ENCODE measurements around the gene CTF1. TPM values are rescaled to one million over a fixed set of nuclear protein-coding genes. Genes with fewer than 3 reads are reported as not detected.

The CTF1 gene
- total RNA-seq, 6 donors from 2014 or later = 4.2 to 14.5 (median 7.1) TPM

GRCh38 chr16:30907064-30907463 lies 10.7 kb downstream of the CTF1 start:
- 84 to 98% methylated on average over 3 to 4 of the region's 4 CpGs for WGBS, 2 donors
- Histone ChIP-seq H3K9me3 (no peaks in the 10 kb centered on the region), H3K27ac (no peak overlapping the region), H3K27me3 (no peaks in the 10 kb centered on the region), H3K4me3 (no peak overlapping the region), H3K4me1 (peaks cover 18 to 24% (median 21%) of the 10 kb centered on the region in 4 donors), H3K36me3 (no peaks in the 10 kb centered on the region)
- no peak for TF ChIP-seq EP300 (IDR thresholded peaks at IDR 0.05)
- no peak for TF ChIP-seq POLR2A (IDR thresholded peaks at IDR 0.05)
- no peak for TF ChIP-seq CTCF (IDR thresholded peaks at IDR 0.05)
- TF ChIP-seq POLR2AphosphoS5 (IDR thresholded peaks at IDR 0.05) = no peak
- DNase-seq (no peak), ATAC-seq (ENCODE audit: low FRiP score in 2 of 2) (no peak)

- no peaks in the 10 kb centered on the region for H3K27me3 ChIP-seq
- H3K4me1 ChIP-seq = no peaks in the 10 kb centered on the region
- no peak overlapping the region for H3K4me3 ChIP-seq
- no peaks in the 10 kb centered on the region for H3K36me3 ChIP-seq
- H3K27ac ChIP-seq = no peak overlapping the region
- H3K9me3 ChIP-seq = no peaks in the 10 kb centered on the region
- TF ChIP-seq POLR2A (IDR thresholded peaks at IDR 0.05) (no peak), EP300 (IDR thresholded peaks at IDR 0.05) (no peak), CTCF (IDR thresholded peaks at IDR 0.05) (no peak), POLR2AphosphoS5 (IDR thresholded peaks at IDR 0.05) (no peak)
- ATAC-seq (ENCODE audit: low FRiP score in 2 of 2) = no peak
- DNase-seq = no peak
- WGBS, 2 donors = 72 to 73% methylated on average over 18 of the region's 18 CpGs
Measured at GRCh38 chr16:30910427-30911029, 14.1 kb downstream of the CTF1 start.

GRCh38 chr16:30912794-30913412 lies 16.5 kb downstream of the CTF1 start:
- H3K9me3 ChIP-seq = no peaks in the 10 kb centered on the region
- H3K27me3 ChIP-seq = no peaks in the 10 kb centered on the region
- H3K36me3 ChIP-seq = no peaks in the 10 kb centered on the region
- no peak overlapping the region for H3K27ac ChIP-seq
- H3K4me3 ChIP-seq = no peak overlapping the region
- ATAC-seq (ENCODE audit: low FRiP score in 2 of 2) (no peak), DNase-seq (no peak)
- 77 to 92% methylated on average over 4 to 6 of the region's 6 CpGs for WGBS, 2 donors
- TF ChIP-seq POLR2AphosphoS5 (IDR thresholded peaks at IDR 0.05) (no peak), POLR2A (IDR thresholded peaks at IDR 0.05) (no peak), CTCF (IDR thresholded peaks at IDR 0.05) (no peak), EP300 (IDR thresholded peaks at IDR 0.05) (no peak)
- no peaks in the 10 kb centered on the region for H3K4me1 ChIP-seq

- DNase-seq (no peak), ATAC-seq (ENCODE audit: low FRiP score in 2 of 2) (no peak)
- no peak overlapping the region for H3K27ac ChIP-seq
- WGBS, 2 donors = 88 to 95% methylated on average over 2 to 3 of the region's 3 CpGs
- no peaks in the 10 kb centered on the region for H3K4me1 ChIP-seq
- no peaks in the 10 kb centered on the region for H3K9me3 ChIP-seq
- H3K27me3 ChIP-seq = no peaks in the 10 kb centered on the region
- TF ChIP-seq CTCF (IDR thresholded peaks at IDR 0.05) = no peak
- no peaks in the 10 kb centered on the region for H3K36me3 ChIP-seq
- no peak overlapping the region for H3K4me3 ChIP-seq
Measured at GRCh38 chr16:30914830-30915229, 18.4 kb downstream of the CTF1 start.

- ATAC-seq (ENCODE audit: low FRiP score in 2 of 2) (no peak), DNase-seq (no peak)
- H3K4me1 ChIP-seq = peaks cover 3 to 14% (median 5%) of the 10 kb centered on the region in 4 donors
Measured at GRCh38 chr16:30918614-30919013, 22.2 kb downstream of the CTF1 start.

More at GRCh38 chr16:30918614-30919013, 22.2 kb downstream of the CTF1 start:
- H3K27ac ChIP-seq = no peak overlapping the region
- 57 to 93% methylated on average over 1 of the region's 1 CpG for WGBS, 2 donors
- TF ChIP-seq POLR2AphosphoS5 (IDR thresholded peaks at IDR 0.05) = no peak
- H3K27me3 ChIP-seq = no peaks in the 10 kb centered on the region
- H3K36me3 ChIP-seq = no peaks in the 10 kb centered on the region
- H3K9me3 ChIP-seq = no peaks in the 10 kb centered on the region
- no peak overlapping the region for H3K4me3 ChIP-seq
